GM10248 (cell line): ENCODE results near the gene DIPK1B.

Source experiments
- CTCF ChIA-PET: fragments of 300-600 bp; sonication (Branson Sonifier 250); formaldehyde crosslinking; extraction: SDS; loops from one replicate; lab custom pipeline; 2021; ENCODE audit warnings: antibody characterized with exemption; lab: Yijun Ruan, JAX
- POLR2A ChIA-PET: fragments of 350-650 bp; sonication (Branson Sonifier 250); formaldehyde crosslinking; extraction: SDS; loops from one replicate; lab custom pipeline; 2020; ENCODE audit warnings: antibody characterized with exemption; lab: Yijun Ruan, JAX
- DNase-seq: peaks from one replicate; pipeline ENCODE4 v3.0.0; 2012; ENCODE audit errors: extremely low spot score
- CTCF ChIP-seq: IDR thresholded peaks from 2 replicates; pipeline ENCODE4 v1.5.1; 2012; ENCODE audit warnings: mild to moderate bottlenecking, low read depth; ENCODE audit errors: extremely low read depth, missing control alignments, control extremely low read depth

The DIPK1B gene

GRCh38 chr9:136729926-136730325 lies 17.6 kb downstream of the DIPK1B start:
- POLR2A ChIA-PET, result interaction anchor here (1.5 kb wide), 1 partner anchor 12 kb away, joined by 6 read pairs; no protein-coding TSS in a partner anchor
- no peak for TF ChIP-seq CTCF
- CTCF ChIA-PET, result interaction anchor here (0.9 to 4.8 kb wide), 12 partner anchors 8 to 300 kb away, joined by 3 to 49 read pairs (median 4); partner anchors contain the start of genes LCN10 and LCN8
- DNase-seq, result no peak

GRCh38 chr9:136732444-136733178 lies 20.2 kb downstream of the DIPK1B start:
- ChIA-PET CTCF (interaction anchor here (1.2 to 1.5 kb wide), 2 partner anchors 33 to 37 kb away, joined by 3 to 4 read pairs; no protein-coding TSS in a partner anchor), POLR2A (no interaction called here)
- no peak for DNase-seq
- TF ChIP-seq CTCF, result no peak

- POLR2A ChIA-PET, result no interaction called here
- no peak for DNase-seq
- no peak for TF ChIP-seq CTCF
- CTCF ChIA-PET, result interaction anchor here (1.5 kb wide), 1 partner anchor 32 kb away, joined by 4 read pairs; no protein-coding TSS in a partner anchor
These were observed 21.2 kb downstream of the DIPK1B start for GRCh38 chr9:136733611-136734010.

GRCh38 chr9:136734837-136735496 lies 22.6 kb downstream of the DIPK1B start:
- no peak for TF ChIP-seq CTCF
- no peak for DNase-seq
- ChIA-PET CTCF (no interaction called here), POLR2A (no interaction called here)

- ChIA-PET POLR2A (no interaction called here), CTCF (interaction anchor here (1.4 kb wide), 1 partner anchor 22 kb away, joined by 3 read pairs; the partner anchor contains the start of gene LCN8)
These were observed 23.6 kb downstream of the DIPK1B start for GRCh38 chr9:136735812-136736480.

More at GRCh38 chr9:136735812-136736480, 23.6 kb downstream of the DIPK1B start:
- no peak for DNase-seq
- no peak for TF ChIP-seq CTCF
